Stimulated activated CD4-positive, alpha-beta T cell treated with anti-CD3 and anti-CD28 coated beads, Interleukin-12 subunit alpha, Interleukin-12 subunit beta, amount 100 ng/mL, for 24 hours (primary cell): Measurements from ENCODE around the gene C9orf40.

ENCODE experiments used
- DNase-seq, 2 experiments: peaks; one replicate each; pipeline ENCODE4 v3.0.0-alpha.2; 2020; ENCODE audit warnings: low read depth in 2 of 2

C9orf40 gene

GRCh38 chr9:74940600-74940999 lies 12.1 kb downstream of the C9orf40 start:
- no peak for DNase-seq

DNA sequence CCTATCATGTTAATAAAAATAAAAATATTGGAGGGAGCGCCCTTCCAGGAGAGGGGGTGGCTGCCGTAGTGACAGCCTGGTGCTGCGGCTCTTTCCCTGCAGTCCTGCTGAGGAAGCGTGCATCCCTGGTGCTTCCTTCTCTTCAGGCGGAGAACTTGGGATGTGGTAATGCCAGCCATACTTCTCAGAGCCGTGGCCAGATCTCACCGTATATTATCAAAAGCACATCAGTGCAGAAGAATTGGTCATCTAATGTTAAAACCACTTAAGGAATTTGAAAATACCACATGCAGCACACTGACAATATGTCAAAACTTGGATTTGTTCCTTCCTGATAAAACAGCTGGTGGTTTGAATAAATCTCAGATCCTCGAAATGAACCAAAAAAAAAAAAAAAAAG lies 17.7 kb downstream of the C9orf40 start:
- no peak for DNase-seq

DNA sequence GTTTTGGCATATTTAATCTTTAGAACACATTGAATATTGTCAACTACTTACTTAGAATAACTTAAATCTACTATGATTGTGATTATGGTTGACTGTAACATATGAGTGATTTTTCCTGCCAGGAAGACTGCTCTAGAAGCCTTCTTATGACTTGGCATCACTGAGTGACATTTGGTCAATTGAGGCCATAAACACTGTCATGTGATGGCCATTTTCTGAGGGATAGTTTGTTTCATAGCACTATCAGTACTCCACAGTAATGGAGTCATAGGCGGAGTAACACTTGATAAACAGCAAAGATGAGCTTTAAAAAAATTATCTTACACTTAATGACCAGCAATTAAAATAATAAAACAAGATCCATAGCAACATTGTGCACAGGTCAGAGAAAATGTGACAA lies 31.0 kb downstream of the C9orf40 start:
- no peak for DNase-seq

DNA sequence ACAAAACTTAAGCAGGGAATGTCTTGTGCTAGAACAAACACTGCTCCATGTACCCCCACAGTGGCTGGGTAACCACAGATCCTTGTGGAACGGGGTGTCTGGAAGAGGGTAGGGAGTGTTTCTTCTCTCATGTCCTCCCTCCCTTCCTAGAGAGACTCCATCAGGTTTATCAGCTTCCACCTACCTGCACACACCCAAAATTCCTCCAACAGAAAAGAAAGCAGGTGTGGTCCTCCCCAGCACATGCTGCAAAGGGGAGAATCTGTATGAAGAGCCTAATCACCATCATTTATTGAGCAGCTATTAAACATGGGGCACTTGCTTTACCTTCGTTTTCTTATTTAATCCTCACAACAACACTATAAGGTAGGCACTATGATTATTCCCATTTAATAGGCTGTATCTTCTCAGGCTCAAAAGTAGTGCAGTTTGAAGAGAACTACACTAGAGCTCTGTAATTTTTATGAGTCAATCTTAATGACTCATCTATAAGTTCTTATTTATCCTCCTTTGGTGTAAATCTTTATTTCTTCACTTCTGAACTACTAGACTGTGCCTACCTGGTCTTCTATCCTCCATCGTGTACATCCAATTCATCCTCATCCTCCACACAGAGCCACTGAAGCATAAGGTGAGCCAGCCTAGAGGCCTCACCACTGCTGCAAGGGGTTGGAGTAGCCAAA lies 31.6 kb downstream of the C9orf40 start:
- DNase-seq = no peak

GRCh38 chr9:74910036-74910435 lies 42.7 kb downstream of the C9orf40 start:
- DNase-seq = no peak

GRCh38 chr9:74908665-74909064 lies 44.0 kb downstream of the C9orf40 start:
- no peak for DNase-seq

DNA sequence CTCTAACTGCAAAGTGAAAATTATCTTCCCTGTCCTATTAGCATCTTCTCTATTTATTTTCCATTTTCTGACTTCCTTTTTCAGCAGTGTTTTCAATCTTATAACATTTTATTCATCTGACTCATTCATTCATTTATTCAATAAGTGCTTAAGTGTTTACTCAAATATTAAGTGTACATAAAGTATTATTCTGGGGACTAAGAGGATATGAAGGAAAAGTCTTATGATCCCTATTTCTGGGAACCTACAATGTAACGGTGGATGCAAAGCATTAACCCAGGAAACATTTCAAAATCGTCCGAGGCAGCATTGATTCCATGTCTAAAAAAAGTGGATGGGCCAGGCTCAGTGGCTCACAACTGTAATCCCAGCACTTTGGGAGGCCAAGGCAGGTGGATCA lies 45.6 kb downstream of the C9orf40 start:
- DNase-seq = no peak

GRCh38 chr9:74901001-74901400 lies 51.7 kb downstream of the C9orf40 start:
- no peak for DNase-seq
